Body of pancreas (tissue), 4 donors: ENCODE measurements around the gene MICOS13.

Experiments used
- CTCF ChIP-seq, 7 experiments: fragments of 450-650 bp in 4 of 7; fragments of 200-600 bp in 3 of 7; sonication (generic) in 3 of 7; IDR thresholded peaks; one replicate each; pipeline ENCODE4 v1.5.1; 2016 to 2019; ENCODE audit warnings: antibody characterized with exemption in 7 of 7
- POLR2A ChIP-seq, 3 donors: fragments of 450-650 bp; IDR thresholded peaks; one replicate each; pipeline ENCODE4 v1.6.1; 2016; ENCODE audit warnings: antibody characterized with exemption in 3 of 3, mild to moderate bottlenecking in 2 of 3

GRCh38 chr19:5628919-5629481 lies 51.3 kb downstream of the MICOS13 start:
- no peak for TF ChIP-seq CTCF (IDR thresholded peaks at IDR 0.05)
- no peak for TF ChIP-seq POLR2A (IDR thresholded peaks at IDR 0.05)
